NCI-H69 (cell line): ENCODE data around the gene C6orf52.

ENCODE experiments used
- DNase-seq: peaks from one replicate; lab custom pipeline; 2025; lab: John Stamatoyannopoulos, UW

C6orf52 gene

DNA sequence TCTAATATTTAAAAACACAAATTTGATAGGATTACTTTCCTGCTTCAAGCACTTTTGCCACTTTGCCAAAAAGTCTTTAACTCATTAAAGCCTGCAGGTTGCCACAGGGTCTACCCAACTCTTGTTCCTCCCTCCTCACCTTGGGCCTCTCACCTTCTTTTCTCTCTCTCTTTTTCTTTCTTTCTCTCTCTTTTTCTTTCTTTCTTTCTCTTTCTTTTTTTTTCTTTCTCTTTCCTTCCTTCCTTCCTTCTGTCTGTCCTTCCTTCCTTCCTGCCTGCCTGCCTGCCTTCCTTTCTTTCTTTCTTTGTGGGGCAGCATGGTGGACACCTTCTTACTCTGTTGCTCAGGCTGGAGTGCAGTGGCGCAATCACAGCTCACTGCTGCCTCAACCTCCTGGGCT lies 50.2 kb downstream of the C6orf52 start:
- no peak for DNase-seq

GRCh38 chr6:10643201-10643651 lies 51.2 kb downstream of the C6orf52 start:
- no peak for DNase-seq

DNA sequence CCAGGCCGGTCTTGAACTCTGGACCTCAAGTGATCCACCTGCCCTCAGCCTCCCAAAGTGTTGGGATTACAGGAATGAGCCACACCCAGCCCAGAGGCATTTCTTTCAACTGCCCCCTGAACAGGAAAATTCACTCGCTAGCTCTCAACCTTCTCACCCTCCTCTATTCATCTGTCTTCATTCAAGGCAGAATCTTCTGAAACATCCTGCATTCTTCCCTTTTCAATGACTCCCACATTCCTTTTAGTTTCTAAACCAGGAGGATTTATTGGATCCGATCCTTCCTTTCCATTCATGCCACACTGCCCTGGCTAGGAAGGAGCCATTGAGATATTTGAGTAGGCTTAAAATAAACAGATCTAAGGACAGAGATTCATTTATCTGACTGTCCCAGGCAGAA lies 52.9 kb downstream of the C6orf52 start:
- no peak for DNase-seq

DNA sequence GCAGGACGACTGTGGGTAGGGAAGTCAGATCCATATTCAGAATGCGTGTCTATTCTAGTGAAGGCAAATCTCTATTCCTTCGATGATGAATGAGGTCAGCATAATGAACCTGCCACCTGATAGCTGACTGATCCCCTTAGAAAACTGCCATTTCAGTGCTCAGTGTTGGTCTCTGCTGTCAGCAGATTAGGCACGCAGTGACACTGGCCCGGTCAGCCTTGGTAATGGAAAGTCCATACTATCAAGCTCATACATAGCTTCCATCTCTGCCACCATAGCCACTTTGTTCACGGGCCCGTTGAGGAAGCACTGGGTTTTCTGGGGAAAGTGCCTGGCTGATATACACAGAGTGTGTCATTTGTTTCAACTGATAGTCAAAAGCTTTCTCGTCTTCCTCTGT lies 54.0 kb downstream of the C6orf52 start:
- DNase-seq, result no peak

- peak; percentile 55 for DNase-seq
These were observed 61.2 kb downstream of the C6orf52 start for GRCh38 chr6:10633216-10633615.

GRCh38 chr6:10630178-10630577 lies 64.2 kb downstream of the C6orf52 start:
- DNase-seq, result no peak

DNA sequence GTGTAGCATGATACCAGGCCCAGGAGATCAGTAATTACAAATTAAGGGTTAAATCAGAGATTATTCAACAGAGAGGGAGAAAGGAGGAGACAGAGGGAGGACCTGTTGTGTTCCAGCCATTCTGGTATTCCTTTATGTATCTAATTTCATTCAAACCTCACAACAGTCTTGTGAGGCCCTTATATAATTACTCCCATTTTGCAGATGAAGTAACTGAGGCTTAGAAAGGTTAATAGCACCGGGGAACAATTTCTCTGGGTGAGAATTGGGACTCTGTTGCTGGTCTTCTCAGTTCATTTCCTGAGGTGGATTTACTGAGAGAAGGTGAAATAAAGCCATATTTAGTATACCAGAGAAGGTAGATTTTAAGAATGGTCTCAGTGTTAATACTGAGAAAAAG lies 66.6 kb downstream of the C6orf52 start:
- no peak for DNase-seq

DNA sequence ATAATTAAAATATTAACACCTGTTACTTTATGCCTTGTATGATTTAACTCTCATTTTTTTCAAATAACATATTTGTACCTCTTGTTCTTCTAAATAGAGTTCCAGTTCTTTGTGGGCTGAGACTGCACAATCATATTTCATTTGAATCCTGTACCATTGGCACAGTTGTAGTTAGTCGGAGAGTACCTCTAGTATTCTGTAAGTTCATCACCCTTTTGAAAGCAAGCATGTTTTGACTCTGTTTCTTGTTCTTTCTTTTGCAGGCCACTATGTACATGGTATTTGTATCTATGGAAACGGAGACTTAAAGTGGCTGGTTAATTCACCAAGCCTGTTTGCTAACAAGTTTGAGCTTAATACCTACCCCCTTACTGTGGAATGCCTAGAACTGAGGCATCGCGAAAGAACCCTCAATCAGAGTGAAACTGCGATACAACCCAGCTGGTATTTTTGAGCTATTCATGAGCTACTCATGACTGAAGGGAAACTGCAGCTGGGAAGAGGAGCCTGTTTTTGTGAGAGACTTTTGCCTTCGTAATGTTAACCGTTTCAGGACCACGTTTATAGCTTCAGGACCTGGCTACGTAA lies 68.2 kb downstream of the C6orf52 start:
- DNase-seq, result no peak

GRCh38 chr6:10624836-10625235 lies 69.6 kb downstream of the C6orf52 start:
- DNase-seq, result no peak

GRCh38 chr6:10621847-10622246 lies 72.6 kb downstream of the C6orf52 start:
- DNase-seq, result peak; percentile 5
